Activated CD8-positive, alpha-beta memory T cell treated with anti-CD3 and anti-CD28 coated beads for 24 hours (primary cell): Measurements from ENCODE around the gene DCAF15.

Source experiments
- DNase-seq: peaks from one replicate; pipeline ENCODE4 v3.0.0-alpha.2; 2020

DCAF15 gene

DNA sequence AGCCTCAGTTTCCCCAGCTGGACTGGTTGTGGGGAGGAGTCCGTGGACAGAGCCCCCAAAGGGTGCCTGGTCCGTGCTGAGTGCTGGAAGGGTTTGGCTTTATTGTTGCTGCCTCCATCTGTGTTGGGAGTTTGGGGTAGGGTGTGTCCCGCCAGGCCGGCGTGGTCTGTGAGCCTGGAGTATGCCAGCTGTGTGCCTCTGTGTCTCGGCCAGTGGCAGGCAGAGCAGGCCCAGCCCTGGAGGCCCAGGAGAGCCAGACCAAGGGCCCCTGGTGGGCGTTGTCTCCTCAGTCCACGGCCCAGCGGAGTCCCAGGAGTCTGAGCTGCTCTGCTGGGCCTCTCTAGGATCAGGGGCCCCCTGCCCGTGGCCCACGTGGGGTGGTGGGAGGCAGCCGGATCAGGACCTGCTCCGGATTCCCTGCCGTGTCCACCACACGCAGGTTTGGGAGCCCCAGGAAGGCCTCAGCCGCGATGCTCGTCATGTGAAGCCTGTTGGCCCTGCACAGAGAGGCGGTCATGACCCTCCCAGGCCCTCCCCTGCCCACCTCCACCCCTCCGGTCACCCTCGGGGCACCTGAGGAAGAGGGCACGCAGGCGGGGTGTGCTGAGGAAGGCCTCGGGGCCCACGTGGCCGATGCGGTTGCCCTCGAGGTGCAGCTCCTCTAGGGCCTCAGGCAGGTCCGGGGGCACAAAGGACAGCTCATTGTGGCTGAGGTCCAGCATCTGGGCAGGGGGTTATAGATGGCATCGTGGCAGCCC, 20.7 kb upstream of the DCAF15 start:
- DNase-seq: no peak

DNA sequence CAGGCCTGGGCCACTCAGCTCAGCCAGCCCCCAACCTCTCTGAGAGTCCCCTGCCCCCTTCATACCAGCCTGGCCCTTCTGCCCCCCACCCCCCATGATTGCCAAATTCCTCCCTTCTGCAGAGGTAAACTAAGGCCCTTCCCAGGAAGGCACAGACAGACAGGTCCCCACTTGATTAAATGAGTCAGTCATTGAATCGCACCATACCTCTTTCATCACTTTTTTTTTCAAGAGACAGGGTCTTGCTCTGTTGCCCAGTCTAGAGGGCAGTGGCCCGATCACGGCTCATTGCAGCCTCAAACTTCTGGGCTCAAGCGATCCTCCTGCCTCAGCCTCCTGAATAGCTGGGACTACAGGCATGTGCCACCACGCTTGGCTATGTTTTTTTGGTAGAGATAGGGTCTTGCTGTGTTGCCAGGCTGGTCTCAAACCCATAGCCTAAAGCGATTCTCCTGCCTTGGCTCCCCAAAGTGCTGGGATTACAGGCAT, 20.1 kb upstream of the DCAF15 start:
- no peak for DNase-seq

DNA sequence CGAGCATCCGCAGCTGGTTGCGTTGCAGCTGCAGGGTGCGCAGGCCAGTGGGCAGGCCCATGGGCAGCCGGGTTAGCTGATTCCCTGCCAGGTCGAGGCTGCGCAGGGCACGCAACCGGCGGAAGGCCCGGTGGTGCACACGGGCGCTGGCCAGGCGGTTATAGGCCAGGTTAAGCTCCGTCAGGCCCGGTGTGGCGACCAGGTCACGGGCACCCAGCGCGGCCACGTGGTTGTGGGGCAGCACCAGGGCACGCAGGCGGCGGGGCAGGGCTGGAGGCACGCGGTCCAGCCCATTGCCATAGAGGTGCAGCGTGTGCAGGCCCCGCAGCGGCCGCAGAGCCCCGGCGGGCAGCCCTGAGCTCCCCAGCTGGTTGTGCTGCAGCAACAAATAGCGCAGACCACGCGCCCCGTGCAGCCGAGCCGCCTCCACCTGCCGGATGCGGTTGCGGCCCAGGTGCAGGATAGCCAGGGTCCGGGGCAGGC, 19.4 kb upstream of the DCAF15 start:
- DNase-seq: no peak

DNA sequence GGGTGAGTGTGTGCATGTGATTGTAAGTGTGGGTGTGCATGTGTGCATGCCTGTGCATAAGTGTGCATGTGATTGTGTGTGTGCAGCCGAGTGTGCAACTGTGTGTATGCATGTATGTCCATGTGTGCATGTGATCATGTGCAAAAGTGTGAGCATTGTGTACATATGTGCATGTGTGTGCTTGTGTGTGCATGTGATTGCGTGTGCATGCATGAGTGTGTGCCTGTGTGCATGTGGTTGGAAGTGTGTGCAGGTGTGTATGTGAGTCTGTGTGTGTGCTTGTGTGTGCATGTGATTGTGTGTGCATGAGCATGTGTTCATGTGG, 17.6 kb upstream of the DCAF15 start:
- DNase-seq: no peak

DNA sequence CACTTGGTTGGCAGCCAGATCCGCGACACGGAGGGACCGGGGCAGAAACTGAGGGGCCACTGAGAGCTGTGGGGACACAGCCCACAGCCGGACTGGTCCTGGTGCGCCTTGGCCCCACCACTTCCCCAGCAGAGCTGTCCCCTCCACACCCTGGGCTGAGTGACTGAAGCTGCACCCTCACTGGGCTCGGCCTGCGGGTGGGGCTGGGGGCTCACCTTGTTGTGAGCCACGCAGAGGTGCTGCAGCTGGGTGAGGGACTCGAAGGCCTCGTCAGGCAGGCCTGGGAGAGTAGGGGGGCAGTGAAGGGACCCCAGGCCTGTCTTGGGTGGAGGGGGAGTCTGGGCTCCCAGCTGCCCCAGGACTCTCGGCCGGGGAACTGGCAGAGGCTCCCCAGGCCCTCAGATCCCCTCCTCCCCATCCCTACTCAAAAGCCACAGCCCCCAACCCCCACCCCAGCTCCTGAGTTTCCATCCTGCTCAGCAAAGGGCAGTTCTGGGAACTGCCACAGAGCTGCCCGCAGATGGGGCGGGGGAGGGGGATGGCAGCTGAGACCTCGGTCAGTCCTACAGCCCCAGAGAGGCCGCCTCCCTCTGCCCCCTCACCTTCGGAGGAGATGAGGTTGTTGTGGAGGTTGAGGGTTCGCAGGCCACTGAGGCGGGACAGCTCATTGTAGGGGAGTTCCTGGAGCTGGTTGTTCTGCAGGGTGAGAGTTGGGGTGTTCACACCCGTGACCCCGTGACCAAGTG, 16.4 kb upstream of the DCAF15 start:
- no peak for DNase-seq

DNA sequence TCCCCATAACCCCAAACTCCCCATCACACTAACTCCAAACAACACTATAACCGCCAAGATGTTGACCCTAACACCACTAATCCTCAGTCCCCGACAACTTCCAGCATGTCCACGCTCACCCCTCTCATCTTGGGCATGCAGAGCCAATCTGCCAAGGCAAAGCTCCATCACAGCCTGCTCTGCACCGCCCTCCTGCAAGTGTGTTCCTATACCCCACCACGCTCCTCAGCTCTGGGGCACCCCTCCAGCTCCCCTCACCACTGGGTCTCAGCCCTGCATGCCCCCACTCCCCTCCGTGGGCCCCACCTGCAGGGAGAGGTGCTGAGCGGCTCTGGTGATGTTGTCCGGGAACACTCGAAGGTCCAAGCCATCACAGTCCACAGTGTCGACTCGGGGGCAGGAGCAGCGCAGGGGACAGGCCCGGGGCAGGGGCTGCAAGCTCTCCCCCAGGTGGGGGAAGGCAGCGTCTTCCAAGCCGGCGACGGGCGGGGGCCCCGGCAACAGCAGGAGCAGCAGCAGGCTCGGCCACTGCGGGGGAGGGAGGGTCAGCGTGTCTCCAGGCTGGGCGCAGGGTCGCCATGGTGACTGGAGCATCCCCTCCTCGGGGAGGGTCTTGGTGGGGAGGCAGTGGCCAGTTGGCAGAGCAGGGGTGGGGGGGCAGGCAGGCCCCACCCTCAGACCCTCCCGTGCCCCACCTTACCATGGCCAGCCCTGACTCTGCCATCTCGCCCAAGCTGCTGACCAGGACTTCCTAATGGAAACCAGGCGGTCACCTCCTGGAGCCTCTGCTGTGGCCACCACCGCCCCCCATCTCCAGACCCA, 14.6 kb upstream of the DCAF15 start:
- no peak for DNase-seq

DNA sequence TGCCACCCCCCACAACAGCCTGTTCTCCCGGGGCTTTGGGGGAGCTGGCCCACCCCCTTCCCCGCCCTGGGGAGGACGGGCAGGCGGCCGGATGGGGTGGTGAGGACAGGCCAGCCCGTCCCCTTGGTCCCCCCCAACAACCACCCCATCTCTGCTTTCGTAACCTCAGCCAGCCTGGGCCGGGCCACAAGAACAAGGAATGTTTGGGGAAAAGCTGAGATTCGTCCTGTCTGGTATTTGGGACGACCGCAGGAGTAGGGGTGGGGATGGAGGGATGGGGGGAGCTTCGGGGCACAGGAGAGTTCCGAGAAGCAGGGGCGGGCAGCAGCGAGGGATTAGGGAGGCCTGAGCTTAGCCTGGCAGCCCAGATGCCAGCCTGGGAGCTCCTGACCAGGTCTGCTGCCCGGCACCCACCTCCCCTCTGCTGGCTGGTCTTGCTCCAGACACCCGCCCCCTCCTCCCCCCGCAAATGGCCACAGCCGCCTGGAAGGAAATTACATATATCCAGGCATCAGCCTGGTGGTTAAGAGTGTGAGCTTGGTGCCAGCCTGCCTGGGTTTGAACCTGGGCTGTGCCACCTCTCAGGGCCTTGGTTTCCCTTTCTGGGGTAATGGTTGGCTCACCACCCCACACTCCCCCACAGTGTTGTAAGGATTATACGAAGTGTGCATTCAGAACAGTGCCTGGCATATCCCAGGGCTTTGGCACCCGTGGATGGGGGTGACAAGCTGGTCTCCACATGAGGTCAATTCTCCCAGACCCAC, 13.8 kb upstream of the DCAF15 start, which contains the start of gene PODNL1:
Gene PODNL1 (minus strand): TSS at position 117 of the 764 bp plus-strand sequence. CDS start 236 bp downstream, outside the sequence.
- DNase-seq: no peak

DNA sequence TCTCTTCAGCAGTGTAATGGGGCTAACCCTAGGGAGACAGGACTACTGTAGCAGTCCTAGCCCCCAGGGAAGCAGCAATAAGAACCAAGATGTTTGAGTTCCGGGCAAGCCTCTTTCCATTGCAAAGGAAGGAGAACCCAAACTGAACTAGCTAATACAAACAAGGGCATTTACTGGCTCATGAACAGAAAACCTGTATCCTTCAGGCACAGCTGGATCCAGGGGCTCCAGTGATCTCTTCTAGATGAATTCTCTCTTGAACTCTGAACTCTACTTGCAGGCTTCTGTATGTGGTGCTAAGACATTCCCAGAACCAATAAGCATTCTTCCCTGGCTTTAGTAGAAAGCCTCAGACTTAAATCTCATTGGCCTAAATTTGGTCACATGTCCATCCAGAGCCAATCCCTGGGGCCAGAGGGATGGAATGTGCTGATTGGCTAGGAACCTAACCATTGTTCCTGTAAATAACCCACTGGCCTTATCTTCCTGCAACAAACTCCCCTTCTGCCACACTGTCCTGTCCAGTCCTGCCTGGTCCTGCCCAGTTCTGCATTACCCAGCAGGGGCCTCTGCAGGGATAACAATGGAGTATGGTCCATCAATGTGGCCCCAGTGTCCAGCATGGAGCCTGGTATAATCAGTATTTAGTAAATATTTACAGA, 10.2 kb upstream of the DCAF15 start:
- DNase-seq: no peak

DNA sequence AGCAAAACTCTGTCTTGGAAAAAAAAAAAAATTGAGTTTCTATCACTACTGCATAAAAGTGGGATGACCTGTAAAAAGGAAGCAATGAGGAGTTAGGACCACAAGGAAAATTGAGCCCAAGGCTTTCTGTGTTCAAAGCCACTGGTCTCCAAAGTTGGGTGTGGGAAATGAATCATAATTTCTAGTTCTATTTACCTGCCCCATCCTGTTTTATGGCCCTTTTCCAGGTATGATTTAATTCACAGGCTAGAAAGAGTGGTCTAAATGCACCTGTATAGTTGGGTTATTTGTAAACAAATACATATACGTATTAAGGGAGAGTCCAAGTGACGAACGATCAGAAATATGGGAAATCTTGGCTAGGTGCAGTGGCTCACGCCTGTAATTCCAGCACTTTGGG, 5.9 kb upstream of the DCAF15 start:
- no peak for DNase-seq

DNA sequence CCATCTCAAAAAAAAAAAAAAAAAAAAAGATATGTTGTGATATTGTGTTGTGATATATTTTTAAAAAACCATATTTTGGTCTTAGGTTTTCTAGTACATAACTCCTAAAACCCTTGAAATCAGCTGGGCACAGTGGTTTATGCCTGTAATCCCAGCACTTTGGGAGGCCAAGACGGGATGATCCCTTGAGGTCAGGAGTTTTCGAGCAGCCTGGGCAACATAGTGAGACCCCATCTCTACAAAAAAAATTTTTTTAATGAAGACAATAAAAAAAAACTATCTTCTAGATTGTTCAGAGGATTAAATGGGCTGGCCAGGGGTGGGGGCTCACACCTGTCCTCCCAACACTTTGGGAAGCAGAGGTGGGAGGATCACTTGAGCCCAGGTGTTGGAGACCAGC, 1.3 kb upstream of the DCAF15 start:
- no peak for DNase-seq

DNA sequence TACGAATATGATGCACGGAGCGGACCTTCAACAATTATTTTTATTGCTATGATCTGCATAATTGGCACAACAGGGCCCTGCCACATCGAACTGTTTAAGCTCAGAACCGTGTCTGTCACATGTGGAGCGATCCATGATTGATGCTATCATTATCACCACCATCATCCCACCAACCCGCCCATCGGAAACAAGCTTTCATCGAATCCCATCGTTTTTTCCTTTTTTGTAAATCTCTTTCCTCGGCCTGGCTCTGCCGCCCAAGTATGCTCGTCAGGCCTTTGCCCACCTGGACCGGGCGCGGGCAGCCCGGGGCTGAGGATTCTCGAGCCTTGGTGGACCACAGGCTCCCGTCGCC, 533 bp upstream of the DCAF15 start:
- no peak for DNase-seq

DNA sequence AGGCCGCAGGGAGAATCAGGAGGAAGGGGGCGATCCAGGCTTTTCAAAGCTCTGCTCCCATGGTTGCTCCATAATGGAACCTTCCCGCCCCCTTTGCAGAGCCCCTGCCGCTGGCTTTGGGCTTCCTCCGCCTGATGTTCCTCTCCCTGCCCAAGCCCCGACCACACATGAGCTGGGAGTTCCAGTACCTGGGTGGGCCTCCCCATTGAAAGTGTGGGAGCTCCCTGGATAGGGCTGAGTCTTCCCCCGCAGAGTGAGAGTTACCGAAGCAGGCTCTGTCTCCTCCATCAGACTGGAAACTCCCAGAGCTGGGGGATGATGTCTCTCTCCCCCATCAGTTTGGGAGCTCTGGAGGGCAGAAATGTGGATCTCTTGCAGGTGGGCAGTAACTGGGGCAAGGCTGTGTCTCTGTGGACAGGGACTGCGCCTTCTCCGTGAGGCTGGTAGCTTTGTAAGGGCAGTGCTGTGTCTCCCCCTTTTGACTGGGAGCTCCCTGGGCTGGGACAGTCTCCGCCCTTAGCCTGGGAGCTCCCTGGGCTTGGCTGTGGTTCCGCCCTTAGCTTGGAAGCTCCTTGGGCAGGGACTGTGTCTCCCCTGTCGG, 722 bp downstream of the DCAF15 start:
- DNase-seq: no peak

DNA sequence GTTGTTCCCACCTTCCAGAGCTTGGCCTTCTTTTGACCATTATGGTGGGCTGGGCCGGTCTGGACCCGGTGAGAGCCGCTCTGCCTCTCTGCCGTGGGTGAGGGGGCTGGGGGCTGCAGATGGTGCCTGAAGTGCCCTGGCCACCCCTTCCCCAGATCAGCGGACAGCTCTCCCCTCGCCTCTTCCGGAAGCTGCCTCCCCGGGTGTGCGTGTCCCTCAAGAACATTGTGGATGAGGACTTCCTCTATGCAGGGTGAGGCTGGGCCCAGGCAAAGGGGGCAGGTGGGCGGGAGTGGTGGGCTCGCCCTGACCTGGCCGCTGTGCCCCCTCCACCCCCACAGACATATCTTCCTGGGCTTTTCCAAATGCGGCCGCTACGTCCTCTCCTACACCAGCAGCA, 1.9 kb downstream of the DCAF15 start:
- no peak for DNase-seq

DNA sequence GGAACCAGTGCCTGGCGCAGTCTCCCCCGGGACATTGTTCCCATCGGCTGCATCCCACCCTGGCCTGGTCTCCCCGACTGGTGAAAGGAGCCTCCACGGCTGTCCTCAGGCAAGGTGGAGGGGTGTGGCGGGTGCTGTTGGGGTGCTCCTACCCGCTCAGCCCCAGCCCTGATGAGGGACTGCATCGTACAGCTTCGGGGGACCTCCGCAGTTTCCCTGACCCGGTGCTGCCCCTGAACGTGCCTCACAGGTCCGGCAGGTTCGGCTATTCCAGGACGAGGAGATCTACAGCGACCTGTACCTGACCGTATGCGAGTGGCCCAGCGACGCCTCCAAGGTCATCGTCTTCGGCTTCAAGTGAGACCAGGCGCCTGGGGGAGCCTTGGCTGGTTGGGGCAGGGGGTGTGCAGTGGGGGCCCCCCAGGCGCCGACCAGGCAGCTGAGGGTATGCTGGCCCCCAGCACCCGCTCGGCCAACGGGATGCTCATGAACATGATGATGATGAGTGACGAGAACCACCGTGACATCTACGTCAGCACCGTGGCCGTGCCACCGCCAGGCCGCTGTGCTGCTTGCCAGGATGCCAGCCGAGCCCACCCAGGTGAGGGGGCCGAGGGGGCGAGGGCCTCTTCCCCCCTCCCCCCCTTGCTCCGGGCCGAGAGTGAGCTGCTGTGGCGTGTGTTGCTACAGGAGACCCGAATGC, 3.5 kb downstream of the DCAF15 start:
- DNase-seq: no peak

DNA sequence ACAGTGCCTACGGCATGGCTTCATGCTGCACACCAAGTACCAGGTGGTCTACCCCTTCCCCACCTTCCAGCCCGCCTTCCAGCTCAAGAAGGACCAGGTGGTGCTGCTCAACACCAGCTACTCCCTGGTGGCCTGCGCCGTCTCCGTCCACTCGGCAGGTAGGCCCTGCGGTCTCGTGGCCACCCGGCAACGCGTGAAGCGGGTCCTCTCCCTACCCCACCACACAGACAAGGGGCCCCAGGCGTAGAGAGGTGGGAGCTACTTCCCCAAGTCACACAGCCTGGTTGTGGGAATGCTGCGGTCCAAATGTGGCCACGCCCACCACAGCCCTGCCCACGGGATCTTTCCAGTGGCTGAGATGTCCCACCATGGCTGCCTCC, 4.0 kb downstream of the DCAF15 start:
- DNase-seq: no peak

DNA sequence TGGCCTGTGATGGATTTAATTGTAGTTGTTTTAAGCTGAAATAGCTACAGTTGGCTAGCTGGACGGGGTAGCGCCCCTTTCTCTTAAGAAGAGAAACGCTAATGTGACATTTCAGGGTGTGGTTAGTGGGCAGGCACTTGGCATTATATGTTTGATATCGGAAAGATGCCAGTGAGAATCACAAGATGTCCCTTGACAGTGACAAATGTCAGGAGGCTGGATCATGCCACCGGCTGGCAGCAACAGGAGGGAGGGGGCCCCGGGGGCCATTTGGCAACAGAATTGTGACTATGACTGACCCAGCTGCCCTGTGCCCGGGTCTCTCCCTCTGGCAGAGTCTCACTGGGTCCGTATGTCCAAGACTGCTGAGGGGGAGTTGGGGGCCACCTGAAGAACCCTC, 4.7 kb downstream of the DCAF15 start:
- DNase-seq: no peak

DNA sequence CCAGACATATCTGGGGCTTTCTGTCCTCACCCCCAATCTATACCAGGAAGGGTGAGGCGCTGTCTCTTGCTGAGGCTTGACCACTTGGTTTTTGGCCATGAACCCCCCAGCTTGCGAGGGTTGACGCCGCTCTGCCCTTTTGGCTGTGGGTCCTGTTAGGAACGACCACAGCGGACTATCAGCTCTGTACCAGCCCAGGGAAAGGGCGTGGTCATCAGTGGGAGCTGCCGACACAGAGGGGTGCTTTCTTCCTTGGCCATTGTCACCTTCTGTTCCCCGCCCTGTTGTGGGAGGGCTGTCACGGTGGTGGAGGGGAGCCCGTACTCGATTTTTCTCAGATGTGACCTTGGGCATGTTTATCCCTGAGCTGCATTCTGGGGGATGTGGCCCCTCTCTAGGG, 5.7 kb downstream of the DCAF15 start:
- DNase-seq: no peak

DNA sequence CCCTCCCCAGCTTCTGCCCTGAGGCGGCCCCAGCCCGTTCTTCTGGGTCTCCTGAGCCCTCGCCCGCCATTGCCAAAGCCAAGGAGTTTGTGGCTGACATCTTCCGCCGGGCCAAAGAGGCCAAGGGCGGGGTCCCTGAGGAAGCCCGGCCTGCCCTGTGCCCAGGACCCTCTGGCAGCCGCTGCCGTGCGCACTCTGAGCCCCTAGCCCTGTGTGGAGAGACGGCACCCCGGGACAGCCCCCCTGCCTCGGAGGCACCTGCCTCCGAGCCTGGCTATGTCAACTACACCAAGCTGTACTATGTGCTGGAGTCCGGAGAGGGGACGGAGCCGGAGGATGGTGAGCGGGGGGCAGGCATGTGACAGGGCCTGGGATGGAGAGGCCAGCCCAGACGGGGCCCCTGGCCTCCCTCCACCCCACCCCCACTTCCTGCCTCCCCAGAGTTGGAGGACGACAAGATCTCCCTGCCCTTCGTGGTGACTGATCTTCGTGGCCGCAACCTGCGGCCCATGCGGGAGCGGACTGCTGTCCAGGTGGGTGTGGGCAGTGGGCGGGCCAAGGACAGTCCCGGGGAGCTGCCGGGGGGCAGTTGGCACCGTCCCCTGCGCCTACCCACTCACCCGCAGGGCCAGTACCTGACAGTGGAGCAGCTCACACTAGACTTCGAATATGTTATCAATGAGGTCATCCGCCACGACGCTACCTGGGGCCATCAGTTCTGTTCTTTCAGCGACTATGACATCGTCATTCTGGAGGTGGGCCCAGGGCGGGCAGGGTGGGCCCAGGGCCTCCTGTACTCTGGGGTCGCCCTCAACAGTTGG, 7.0 kb downstream of the DCAF15 start:
- no peak for DNase-seq

DNA sequence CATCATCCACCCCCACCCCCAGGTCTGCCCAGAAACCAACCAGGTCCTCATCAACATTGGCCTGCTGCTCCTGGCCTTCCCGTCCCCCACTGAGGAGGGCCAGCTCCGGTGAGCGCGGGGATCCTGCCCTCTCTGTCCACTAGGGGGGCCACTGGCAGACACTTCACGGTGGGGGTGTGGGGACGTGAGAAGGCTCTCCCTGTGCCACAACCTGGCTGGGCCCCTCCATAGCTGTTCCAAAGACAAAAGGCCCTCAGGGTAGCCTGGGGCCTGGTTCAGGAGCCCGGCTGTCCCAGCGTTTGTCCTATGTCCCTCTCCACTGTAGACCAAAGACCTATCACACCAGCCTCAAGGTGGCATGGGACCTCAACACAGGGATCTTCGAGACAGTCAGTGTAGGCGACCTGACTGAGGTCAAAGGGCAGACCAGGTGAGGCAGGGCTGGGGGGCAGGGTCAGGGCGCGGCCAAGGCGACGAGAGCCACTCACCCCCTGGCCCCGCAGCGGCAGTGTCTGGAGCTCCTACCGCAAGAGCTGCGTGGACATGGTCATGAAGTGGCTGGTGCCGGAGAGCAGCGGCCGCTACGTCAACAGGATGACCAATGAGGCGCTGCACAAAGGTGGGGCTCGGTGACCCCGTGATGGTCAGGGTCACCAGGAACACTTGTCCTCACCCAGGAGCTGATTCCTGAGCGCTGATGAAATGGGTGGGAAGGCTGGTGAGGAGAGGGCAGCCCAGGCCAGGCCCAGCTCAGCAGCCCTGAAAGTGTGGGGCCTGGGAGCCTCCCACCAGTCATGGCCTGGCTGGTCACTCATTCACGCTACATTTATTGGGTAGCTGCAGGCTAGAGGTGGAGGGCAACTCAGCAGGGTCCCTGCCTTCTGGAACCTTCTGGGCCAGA, 7.9 kb downstream of the DCAF15 start:
- DNase-seq: no peak
